ENCODE measurements around the gene RBMS1. TPM values are rescaled to one million over a fixed set of nuclear protein-coding genes. Genes with fewer than 3 reads are reported as not detected.

Gene RBMS1
- total RNA-seq, 1 donor from 2014 or later = 148 TPM

DNA sequence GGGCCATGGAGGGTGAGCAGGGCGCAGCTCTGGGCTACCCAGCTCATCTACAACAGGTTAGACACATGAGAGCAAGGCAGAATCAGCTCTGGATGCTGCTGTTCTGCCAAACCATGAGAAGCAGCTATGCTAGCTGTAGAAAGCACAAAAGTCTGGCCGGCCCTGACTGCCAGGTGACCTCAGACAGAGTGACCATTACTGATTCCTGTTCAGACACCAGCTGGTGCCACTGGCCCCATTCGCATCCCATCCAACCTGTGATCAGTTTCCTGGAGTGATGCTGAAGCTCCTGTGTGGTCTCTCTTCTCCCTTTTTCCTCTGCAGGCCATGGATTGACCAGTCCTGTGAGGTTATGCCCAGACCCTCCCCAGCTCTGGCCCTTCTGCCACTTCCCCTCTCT is 14.3 kb downstream of the RBMS1 start:
- H3K27ac Mint-ChIP-seq (ENCODE audit: unreplicated experiment) = no peak overlapping the region
- FAIRE-seq = no peak
- no peaks in the 10 kb centered on the region for H3K9me3 ChIP-seq (ENCODE audit: insufficient read depth, low read depth, low read length)
- no peaks in the 10 kb centered on the region for H3K36me3 ChIP-seq (ENCODE audit: insufficient read depth, low read length)
- H3K4me1 ChIP-seq (ENCODE audit: insufficient read depth, low read length) = peaks cover 6% of the 10 kb centered on the region
- no peaks in the 10 kb centered on the region for H3K27me3 ChIP-seq (ENCODE audit: insufficient read depth, low read length)
- H3K27me3 Mint-ChIP-seq (ENCODE audit: low read depth, unreplicated experiment) = no peaks in the 10 kb centered on the region
- H3K4me1 Mint-ChIP-seq (ENCODE audit: low read depth, unreplicated experiment) = peaks cover 43% of the 10 kb centered on the region
- no peak overlapping the region for H3K4me3 Mint-ChIP-seq (ENCODE audit: unreplicated experiment)
- H2AFZ ChIP-seq (ENCODE audit: low read depth, low read length) = no peak overlapping the region
- peaks cover 62% of the 10 kb centered on the region for H4K20me1 ChIP-seq (ENCODE audit: insufficient read depth, low read length)
- TF ChIP-seq EZH2 (IDR thresholded peaks at IDR 0.05; ENCODE audit: insufficient read depth, low read length) (no peak), CTCF (IDR thresholded peaks at IDR 0.05; ENCODE audit: insufficient read depth, low read depth, low read length) (no peak)
- no peaks in the 10 kb centered on the region for H3K9me3 Mint-ChIP-seq (ENCODE audit: unreplicated experiment)
- no peak overlapping the region for H3K9ac ChIP-seq (ENCODE audit: low read length)
- H3K36me3 Mint-ChIP-seq (ENCODE audit: low read depth, unreplicated experiment) = peaks cover 7% of the 10 kb centered on the region
- H3K27ac ChIP-seq (ENCODE audit: low read depth, low read length) = no peak overlapping the region
- H3K4me2 ChIP-seq (ENCODE audit: low read length) = no peak overlapping the region
- H3K4me3 ChIP-seq (ENCODE audit: insufficient read depth, low read depth, low read length) = no peak overlapping the region
- DNase-seq (ENCODE audit: low read depth) = no peak
- peaks cover 92% of the 10 kb centered on the region for H3K79me2 ChIP-seq (ENCODE audit: insufficient read depth, low read length)

GRCh38 chr2:160478660-160479059 is 14.9 kb downstream of the RBMS1 start:
- no peak for FAIRE-seq
- no peak overlapping the region for H3K4me2 ChIP-seq (ENCODE audit: low read length)
- H3K9me3 Mint-ChIP-seq (ENCODE audit: unreplicated experiment) = no peaks in the 10 kb centered on the region

More at GRCh38 chr2:160478660-160479059, 14.9 kb downstream of the RBMS1 start:
- no peak overlapping the region for H3K4me3 ChIP-seq (ENCODE audit: insufficient read depth, low read depth, low read length)
- H3K27ac Mint-ChIP-seq (ENCODE audit: unreplicated experiment) = peak overlapping the region; percentile 18
- H4K20me1 ChIP-seq (ENCODE audit: insufficient read depth, low read length) = peaks cover 62% of the 10 kb centered on the region
- H3K4me1 ChIP-seq (ENCODE audit: insufficient read depth, low read length) = peaks cover 6% of the 10 kb centered on the region
- H3K27me3 ChIP-seq (ENCODE audit: insufficient read depth, low read length) = no peaks in the 10 kb centered on the region
- no peak overlapping the region for H2AFZ ChIP-seq (ENCODE audit: low read depth, low read length)
- H3K79me2 ChIP-seq (ENCODE audit: insufficient read depth, low read length) = peaks cover 96% of the 10 kb centered on the region
- no peaks in the 10 kb centered on the region for H3K9me3 ChIP-seq (ENCODE audit: insufficient read depth, low read depth, low read length)
- H3K27ac ChIP-seq (ENCODE audit: low read depth, low read length) = no peak overlapping the region
- H3K27me3 Mint-ChIP-seq (ENCODE audit: low read depth, unreplicated experiment) = no peaks in the 10 kb centered on the region
- no peak overlapping the region for H3K9ac ChIP-seq (ENCODE audit: low read length)
- peak overlapping the region; percentile 66 for H3K4me3 Mint-ChIP-seq (ENCODE audit: unreplicated experiment)
- DNase-seq (ENCODE audit: low read depth) = no peak
- peaks cover 7% of the 10 kb centered on the region for H3K36me3 Mint-ChIP-seq (ENCODE audit: low read depth, unreplicated experiment)
- no peaks in the 10 kb centered on the region for H3K36me3 ChIP-seq (ENCODE audit: insufficient read depth, low read length)
- no peak for TF ChIP-seq EZH2 (IDR thresholded peaks at IDR 0.05; ENCODE audit: insufficient read depth, low read length)
- TF ChIP-seq CTCF (IDR thresholded peaks at IDR 0.05; ENCODE audit: insufficient read depth, low read depth, low read length) = no peak
- peaks cover 46% of the 10 kb centered on the region for H3K4me1 Mint-ChIP-seq (ENCODE audit: low read depth, unreplicated experiment)
